GM19238 (cell line): ENCODE results near the gene NT5DC3.

ENCODE experiments used
- DNase-seq: peaks from one replicate; pipeline ENCODE4 v3.0.0; 2011; ENCODE audit warnings: low spot score; ENCODE audit not compliant: insufficient read length

The NT5DC3 gene

DNA sequence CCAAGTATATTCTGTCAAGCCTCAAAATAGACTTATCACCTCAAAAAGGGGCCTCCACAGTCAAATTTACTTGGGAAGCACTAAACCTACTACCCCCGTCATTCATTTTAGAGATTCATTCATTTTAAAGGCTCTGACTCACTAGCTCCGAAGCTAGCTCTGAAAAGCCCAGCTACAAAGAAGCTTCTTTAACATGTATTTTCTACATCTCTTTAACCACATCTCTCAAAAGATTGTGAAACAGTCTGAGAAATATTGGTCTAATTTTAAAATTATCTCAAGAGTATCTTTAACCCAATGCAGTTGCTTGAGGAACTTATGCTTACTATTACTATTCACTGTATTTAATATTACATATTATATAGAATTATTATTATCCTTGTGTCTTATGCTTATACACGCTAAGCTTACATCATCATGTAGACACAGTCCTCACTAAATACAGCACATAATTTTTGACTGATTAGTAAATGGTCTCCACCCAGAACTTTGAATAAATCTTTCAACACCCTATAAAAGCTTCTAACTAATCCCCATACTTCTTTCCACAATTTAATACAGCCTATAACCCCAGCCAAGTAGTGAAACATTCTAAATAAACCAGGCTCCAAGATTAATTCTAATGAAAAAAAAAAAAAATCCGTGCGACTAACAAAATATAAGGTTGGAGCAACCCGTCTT, 7.8 kb downstream of the NT5DC3 start:
- DNase-seq = no peak

DNA sequence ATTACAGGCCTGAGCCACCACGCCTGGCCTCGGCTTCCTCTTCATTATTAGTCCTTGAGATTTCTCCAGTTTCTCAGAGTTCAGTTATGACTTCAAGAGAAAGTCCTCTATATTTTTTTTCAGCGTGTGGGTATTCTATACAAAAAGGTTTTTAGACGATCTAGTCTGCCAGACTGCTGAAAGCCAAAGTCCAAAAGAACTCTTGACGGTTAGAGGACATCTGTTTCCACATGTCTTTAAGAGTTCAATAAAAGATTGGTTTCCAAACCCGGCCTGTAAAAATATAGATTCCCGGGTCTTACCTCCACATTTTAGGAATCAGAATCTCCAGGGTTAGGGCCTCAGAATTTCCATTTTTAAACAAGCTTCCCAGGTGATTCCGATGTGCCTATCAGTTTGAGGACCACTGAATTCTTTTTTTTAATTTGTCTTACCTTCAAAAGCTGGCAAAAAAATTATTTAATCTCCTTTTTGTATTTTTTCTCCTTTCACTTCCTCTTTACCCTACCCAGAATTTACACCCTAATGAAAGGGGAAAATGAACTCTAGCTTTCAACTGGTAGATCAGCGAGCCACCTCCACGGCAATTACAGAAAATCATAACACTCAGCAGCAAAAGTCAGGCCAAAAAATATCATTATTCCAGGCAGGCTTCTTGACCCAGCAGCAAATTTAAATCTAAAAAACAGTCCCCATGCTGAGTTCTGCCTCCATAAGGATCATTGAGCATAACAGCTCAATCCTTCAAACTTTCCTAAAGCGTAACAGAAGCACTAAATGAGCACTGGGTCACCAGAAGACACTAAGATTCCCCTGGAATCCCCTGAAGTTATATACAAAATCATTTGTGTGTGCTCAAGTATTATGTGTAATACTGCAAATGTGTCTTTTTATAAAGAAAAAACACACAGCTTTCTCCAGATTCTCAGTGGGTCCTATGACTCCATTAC, 8.7 kb downstream of the NT5DC3 start:
- DNase-seq = no peak

DNA sequence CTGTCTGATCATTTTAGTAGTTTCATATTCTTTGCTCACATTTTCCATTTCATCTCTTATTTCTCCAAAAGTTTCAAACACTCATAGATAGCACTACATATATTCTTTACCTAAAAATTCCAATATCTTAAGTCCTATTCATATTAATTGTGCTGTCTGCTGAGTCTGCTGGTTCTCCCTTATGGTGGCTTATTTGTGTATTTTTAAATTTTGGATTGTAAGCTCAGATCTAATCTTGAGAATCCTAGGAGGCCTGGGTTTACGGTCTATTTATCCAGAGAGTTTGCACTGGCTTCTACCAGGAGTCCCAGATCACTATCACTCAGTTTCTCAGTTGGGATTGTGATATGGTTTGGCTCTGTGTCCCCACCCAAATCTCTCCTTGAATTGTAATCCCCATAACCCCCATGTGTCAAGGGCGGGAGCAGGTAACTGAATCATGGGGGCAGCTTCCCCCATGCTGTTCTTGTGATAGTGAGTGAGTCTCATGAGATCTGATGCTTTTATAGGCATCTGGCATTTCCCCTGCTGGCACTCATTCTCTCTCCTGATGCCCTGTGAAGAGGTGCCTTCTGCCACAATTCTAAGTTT, 10.2 kb downstream of the NT5DC3 start:
- no peak for DNase-seq

DNA sequence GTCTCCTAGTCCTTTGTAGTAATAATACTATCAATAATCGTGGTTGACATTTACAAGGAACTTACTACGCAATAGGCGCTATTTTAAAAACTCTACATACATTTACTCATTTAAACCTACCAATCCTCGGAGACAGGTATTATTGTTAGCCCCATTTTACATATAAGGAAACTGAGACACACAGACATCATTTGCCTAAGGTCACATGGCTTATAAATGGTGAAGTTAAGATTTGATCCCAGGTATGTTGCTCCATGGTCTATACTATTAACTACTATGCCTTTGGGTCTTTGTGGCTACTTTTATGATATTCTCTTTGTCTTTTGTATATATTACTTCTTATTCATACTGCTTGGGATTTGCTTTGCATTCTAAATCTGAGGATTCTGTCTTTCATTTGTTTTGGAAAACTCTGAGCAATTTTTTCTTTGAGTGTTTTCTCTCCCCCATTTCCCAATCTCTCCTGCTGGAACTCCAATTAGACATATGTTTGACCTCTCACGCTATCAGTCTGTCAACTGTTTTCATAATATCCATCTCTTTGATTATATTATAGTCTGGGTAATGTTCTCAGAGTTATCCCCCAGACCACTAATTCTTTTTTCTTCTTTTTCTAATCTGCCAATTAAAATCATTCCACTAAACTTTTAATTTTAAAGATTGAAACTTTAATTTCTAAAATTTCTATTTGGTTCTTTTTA, 10.9 kb downstream of the NT5DC3 start:
- no peak for DNase-seq

GRCh38 chr12:103829092-103829491, 11.9 kb downstream of the NT5DC3 start:
- DNase-seq = no peak

DNA sequence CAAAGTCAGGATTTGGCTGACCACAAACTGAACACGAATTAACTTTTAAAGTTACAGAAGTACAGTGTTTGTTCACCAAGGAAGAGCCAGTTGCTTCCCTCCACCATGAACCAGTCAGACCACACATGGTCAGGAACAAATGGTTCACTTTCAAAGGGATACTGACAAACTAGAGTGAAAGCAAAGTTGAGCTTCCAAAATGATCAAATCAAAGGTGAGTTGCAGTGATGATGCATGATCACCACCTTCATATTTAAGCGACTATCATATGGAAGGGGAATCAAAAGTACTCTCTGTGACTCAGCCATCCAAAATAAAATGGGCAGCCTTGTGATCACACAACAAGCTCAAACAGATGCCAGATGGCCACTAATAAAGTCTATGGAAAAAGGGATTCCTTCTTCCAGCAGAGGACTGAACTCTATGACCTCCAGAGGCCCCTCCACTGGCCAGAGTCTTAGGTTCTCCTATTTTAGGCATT, 13.1 kb downstream of the NT5DC3 start:
- no peak for DNase-seq

DNA sequence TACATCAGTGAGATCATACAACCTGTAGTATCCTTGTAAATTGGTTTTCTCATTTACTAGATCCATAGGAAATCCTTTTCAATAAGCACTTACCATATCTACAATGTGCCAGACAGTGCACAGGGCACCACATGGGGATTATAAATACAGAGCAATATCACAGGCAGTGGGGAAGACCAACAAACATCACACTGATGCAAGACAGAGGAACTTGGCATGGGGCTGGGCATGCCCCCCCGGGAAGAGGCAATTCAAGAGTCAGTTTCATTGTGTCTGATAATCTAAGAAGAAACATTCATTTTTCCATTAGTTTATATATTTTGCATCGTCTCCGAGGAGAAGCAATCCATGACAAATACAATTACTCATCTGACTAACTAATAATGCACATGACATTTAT, 16.2 kb downstream of the NT5DC3 start:
- DNase-seq = no peak

DNA sequence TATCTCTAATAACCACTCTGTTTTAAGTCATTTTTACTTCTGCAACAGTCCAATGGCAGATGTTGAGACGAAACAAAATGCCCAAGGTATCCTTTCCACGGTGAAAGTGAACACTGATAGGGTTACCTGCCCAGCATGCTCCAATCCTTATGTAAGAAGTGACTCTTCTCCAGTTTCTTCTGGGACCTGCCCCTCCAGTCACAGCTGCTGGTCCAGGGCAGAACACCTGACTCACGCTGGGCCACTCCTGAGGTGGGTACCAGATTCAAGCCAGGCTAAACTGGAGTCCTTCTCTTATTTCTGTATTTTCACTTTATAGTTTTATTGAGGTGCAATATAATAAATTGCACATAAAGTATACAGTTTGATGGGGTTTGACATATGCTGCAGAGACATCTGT, 16.7 kb downstream of the NT5DC3 start:
- DNase-seq = no peak

GRCh38 chr12:103823871-103824270, 17.2 kb downstream of the NT5DC3 start:
- DNase-seq = no peak

- no peak for DNase-seq
These were observed 19.3 kb downstream of the NT5DC3 start for GRCh38 chr12:103821773-103822172.

- no peak for DNase-seq
These were observed 20.0 kb downstream of the NT5DC3 start for GRCh38 chr12:103820881-103821489.

GRCh38 chr12:103820361-103820760, 20.7 kb downstream of the NT5DC3 start:
- no peak for DNase-seq

GRCh38 chr12:103819892-103820291, 21.1 kb downstream of the NT5DC3 start:
- DNase-seq = no peak

- DNase-seq = no peak
These were observed 21.7 kb downstream of the NT5DC3 start for GRCh38 chr12:103819312-103819711.

GRCh38 chr12:103817791-103818190, 23.2 kb downstream of the NT5DC3 start:
- no peak for DNase-seq

- no peak for DNase-seq
These were observed 24.4 kb downstream of the NT5DC3 start for GRCh38 chr12:103816663-103817062.

GRCh38 chr12:103814436-103814835, 26.6 kb downstream of the NT5DC3 start:
- DNase-seq = no peak

DNA sequence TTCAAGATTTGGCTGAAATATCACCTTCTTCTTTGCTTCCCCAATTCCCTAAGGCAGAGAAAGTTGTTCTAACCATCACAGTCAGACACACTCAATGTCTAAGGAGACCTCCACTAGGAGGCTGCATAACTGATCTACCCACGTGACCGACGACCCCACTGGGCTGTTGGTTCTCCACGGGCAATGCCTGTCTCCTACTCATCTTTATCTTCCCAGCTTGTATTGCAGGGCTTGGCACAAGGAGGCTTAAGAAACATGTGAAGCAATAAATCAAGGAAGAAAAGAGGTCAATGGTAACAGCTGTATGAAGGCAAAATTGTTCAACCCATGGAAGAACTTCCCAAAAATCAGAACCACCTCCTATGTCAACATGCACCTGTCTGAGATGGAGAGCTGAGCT, 27.1 kb downstream of the NT5DC3 start:
- no peak for DNase-seq

- DNase-seq = no peak
These were observed 27.6 kb downstream of the NT5DC3 start for GRCh38 chr12:103813426-103813825.

DNA sequence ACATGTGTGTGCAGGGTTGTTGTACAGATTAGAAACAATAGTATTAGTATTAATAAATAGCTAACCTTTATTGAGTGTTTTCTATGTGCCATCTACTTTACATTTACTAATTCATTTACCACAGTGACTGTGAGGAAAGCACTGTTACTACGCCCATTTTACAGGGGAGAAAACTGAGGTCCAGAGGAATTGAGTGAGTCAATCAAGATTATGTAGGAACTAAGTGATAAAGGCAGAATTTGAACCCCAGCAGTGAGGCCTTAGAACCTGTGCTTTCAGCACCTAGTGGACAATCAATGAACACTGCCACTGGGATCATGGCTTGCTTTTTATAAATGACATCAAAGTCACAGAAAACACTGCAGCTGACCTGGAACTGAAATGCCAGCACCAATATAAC, 28.2 kb downstream of the NT5DC3 start:
- DNase-seq = no peak

DNA sequence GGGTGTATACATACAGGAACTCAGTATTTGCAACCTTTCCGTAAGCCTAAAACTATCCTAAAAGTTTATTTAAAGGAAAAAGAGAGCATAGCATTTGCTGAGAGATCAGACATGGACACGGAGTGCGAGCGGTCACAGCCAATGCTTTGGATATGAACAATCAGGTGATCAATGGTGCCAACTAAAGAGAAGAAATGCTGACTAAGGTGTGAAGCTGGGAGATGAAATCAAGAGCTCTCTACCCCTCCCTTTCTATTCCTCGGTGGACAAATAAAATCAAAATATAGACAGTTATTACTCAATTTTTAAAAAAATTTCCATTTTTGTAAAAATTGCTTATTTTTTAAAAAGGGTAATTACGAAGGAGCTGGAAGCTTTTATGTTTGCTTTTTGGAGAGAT, 29.2 kb downstream of the NT5DC3 start:
- DNase-seq = no peak
